HL-60 (cell line): ENCODE results near the gene TAOK3.
"Not testable (repeated sequence)": the region's sequence is repeated elsewhere in the genome, so short reads cannot be mapped to it uniquely, and the experiment has no call there.

ENCODE experiments used
- DNase-seq, 2 experiments: peaks; one replicate each; pipeline ENCODE4 v3.0.0-alpha.2; 2010 to 2020; ENCODE audit warnings: low read depth in 1 of 2, low spot score in 1 of 2
- H3K27ac ChIP-seq: fragments of 250-450 bp; sonication (Bioruptor Pico); replicated peaks from 2 replicates; pipeline ENCODE4 v1.5.1; 2020; ENCODE audit warnings: mild to moderate bottlenecking, moderate library complexity
- H3K27me3 ChIP-seq: fragments of 250-450 bp; sonication (Bioruptor Pico); 2 replicates; pipeline ENCODE4 v1.5.1; 2021; ENCODE audit warnings: mild to moderate bottlenecking, moderate library complexity; ENCODE audit not compliant: insufficient read depth, poor library complexity, severe bottlenecking
- H3K4me3 ChIP-seq: replicated peaks from 2 replicates; pipeline ENCODE4 v1.5.1; 2011; ENCODE audit warnings: mild to moderate bottlenecking, control low read depth, low read length; ENCODE audit not compliant: insufficient read depth
- GABPA ChIP-seq: IDR thresholded peaks from 2 replicates; pipeline ENCODE4 v1.6.1; 2012; ENCODE audit warnings: low read depth
- POLR2AphosphoS5 ChIP-seq: IDR thresholded peaks from 2 replicates; pipeline ENCODE4 v1.6.1; 2012; ENCODE audit warnings: low read depth
- SPI1 ChIP-seq: IDR thresholded peaks from 2 replicates; pipeline ENCODE4 v1.6.1; 2012; ENCODE audit warnings: low read depth, mild to moderate bottlenecking, borderline replicate concordance
- TF ChIP-seq, protein P1 (sequence below): IDR thresholded peaks from one replicate; pipeline ENCODE4 v1.5.1; 2011; ENCODE audit warnings: low read length, control low read depth, inconsistent platforms; ENCODE audit not compliant: insufficient read depth
- TF ChIP-seq, protein P2 (sequence below): IDR thresholded peaks from 2 replicates; pipeline ENCODE4 v1.6.1; 2012; ENCODE audit warnings: low read depth; ENCODE audit not compliant: insufficient replicate concordance

TAOK3 gene

DNA sequence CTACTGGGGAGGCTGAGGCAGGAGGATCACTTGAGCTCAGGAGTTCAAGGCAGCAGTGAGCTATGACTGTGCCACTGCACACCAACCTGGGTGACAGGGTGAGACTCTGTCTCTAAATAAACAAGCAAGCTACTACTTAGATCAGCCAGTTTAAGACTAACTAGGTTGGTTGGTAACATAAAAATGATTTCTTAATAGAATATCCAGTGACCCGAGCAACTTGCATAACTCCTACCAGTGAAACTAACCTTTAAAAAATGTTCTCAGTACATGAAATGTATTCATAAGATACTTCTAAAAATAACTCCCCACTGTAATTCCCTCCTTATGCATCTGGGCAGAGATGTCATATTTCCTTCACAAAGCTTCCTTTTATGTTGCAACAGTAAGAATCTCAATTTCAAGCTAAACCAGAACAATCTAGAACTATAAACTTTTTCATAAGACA, 15.9 kb downstream of the TAOK3 start:
- H3K27ac ChIP-seq: peak overlapping the region; percentile 86
- H3K27me3 ChIP-seq: no peaks in the 10 kb centered on the region
- DNase-seq: peak in 1 of 2 experiments; percentile 69
- H3K4me3 ChIP-seq: peak overlapping the region; percentile 46
- no peak for TF ChIP-seq GABPA
- TF ChIP-seq SPI1: no peak
- TF ChIP-seq, protein P1, sequence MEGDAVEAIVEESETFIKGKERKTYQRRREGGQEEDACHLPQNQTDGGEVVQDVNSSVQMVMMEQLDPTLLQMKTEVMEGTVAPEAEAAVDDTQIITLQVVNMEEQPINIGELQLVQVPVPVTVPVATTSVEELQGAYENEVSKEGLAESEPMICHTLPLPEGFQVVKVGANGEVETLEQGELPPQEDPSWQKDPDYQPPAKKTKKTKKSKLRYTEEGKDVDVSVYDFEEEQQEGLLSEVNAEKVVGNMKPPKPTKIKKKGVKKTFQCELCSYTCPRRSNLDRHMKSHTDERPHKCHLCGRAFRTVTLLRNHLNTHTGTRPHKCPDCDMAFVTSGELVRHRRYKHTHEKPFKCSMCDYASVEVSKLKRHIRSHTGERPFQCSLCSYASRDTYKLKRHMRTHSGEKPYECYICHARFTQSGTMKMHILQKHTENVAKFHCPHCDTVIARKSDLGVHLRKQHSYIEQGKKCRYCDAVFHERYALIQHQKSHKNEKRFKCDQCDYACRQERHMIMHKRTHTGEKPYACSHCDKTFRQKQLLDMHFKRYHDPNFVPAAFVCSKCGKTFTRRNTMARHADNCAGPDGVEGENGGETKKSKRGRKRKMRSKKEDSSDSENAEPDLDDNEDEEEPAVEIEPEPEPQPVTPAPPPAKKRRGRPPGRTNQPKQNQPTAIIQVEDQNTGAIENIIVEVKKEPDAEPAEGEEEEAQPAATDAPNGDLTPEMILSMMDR: no peak
- no peak for TF ChIP-seq POLR2AphosphoS5
- TF ChIP-seq, protein P2, sequence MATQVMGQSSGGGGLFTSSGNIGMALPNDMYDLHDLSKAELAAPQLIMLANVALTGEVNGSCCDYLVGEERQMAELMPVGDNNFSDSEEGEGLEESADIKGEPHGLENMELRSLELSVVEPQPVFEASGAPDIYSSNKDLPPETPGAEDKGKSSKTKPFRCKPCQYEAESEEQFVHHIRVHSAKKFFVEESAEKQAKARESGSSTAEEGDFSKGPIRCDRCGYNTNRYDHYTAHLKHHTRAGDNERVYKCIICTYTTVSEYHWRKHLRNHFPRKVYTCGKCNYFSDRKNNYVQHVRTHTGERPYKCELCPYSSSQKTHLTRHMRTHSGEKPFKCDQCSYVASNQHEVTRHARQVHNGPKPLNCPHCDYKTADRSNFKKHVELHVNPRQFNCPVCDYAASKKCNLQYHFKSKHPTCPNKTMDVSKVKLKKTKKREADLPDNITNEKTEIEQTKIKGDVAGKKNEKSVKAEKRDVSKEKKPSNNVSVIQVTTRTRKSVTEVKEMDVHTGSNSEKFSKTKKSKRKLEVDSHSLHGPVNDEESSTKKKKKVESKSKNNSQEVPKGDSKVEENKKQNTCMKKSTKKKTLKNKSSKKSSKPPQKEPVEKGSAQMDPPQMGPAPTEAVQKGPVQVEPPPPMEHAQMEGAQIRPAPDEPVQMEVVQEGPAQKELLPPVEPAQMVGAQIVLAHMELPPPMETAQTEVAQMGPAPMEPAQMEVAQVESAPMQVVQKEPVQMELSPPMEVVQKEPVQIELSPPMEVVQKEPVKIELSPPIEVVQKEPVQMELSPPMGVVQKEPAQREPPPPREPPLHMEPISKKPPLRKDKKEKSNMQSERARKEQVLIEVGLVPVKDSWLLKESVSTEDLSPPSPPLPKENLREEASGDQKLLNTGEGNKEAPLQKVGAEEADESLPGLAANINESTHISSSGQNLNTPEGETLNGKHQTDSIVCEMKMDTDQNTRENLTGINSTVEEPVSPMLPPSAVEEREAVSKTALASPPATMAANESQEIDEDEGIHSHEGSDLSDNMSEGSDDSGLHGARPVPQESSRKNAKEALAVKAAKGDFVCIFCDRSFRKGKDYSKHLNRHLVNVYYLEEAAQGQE: no peak

DNA sequence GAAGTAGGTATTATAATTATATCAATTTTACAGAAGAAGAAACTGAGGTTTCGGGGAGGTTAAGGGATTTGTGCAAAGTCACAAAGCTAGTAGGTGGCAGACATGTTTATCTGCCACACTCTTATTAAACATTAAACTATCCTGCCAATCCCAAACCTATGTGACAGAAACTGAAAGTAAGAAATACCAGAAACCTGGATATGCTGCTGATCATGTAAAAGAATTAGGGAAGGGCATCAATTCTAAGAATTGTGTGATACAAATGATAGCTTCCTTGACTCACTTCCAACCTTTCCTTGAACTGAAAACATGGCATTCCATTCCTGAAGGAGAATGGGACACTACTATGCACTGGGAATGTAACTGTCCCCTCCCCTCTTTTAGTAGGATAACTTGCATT, 16.9 kb downstream of the TAOK3 start:
- DNase-seq: no peak
- H3K4me3 ChIP-seq: no peak overlapping the region
- no peaks in the 10 kb centered on the region for H3K27me3 ChIP-seq
- peak overlapping the region; percentile 24 for H3K27ac ChIP-seq
- TF ChIP-seq, protein P1: no peak
- TF ChIP-seq POLR2AphosphoS5 (no peak), SPI1 (no peak), GABPA (no peak)
- TF ChIP-seq, protein P2: no peak

DNA sequence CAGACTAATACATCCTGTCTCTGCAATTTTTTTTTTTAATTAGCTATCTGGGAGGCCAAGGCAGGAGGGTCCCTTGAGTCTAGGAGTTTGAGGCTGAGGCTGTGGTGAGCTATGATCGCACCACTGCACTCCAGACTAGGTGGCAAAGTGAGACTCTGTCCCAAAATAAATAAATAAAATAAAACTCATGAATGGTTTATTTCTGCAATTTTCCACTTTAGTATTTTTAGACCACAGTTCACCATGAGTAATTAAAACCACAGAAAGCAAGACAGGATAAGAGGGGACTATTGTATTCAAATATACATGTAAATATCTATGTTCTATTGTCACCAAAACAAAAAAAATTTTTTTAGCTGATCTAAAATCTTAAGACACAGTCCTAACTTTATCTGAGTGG, 17.8 kb downstream of the TAOK3 start:
- no peak for DNase-seq
- Histone ChIP-seq H3K27ac (no peak overlapping the region), H3K27me3 (no peaks in the 10 kb centered on the region), H3K4me3 (no peak overlapping the region)
- TF ChIP-seq, protein P1: no peak
- TF ChIP-seq, protein P2: no peak
- no peak for TF ChIP-seq GABPA
- TF ChIP-seq POLR2AphosphoS5: no peak
- no peak for TF ChIP-seq SPI1

DNA sequence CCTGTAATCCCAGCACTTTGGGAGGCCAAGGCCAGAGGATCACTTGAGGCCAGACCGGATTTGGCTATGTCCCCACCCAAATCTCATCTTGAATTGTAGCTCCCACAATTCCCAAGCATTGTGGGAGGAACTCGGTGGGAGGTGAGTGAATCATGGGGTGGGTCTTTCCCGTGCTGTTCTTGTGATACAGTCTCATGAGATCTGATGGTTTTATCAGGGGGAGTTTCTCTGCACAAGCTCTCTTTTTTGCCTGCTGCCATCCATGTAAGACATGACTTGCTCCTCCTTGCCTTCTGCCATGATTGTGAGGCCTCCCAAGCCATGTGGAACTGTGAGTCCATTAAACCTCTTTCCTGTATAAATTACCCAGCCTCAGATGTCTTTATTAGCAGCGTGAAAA, 18.2 kb downstream of the TAOK3 start:
- not testable (repeated sequence) for H3K27me3 ChIP-seq, DNase-seq, H3K27ac ChIP-seq, H3K4me3 ChIP-seq
